NCI-H2029 (cell line): ENCODE data around the gene CDH18.

Experiments used
- DNase-seq: peaks from one replicate; lab custom pipeline; 2025; lab: John Stamatoyannopoulos, UW

Gene CDH18

GRCh38 chr5:19584131-19584530 lies 403.9 kb downstream of the CDH18 start:
- no peak for DNase-seq

GRCh38 chr5:19577882-19578281 lies 410.1 kb downstream of the CDH18 start:
- no peak for DNase-seq

GRCh38 chr5:19568004-19568403 lies 420.0 kb downstream of the CDH18 start:
- DNase-seq: no peak

- DNase-seq: no peak
Measured at GRCh38 chr5:19565466-19565865, 422.5 kb downstream of the CDH18 start.

GRCh38 chr5:19564036-19564435 lies 424.0 kb downstream of the CDH18 start:
- DNase-seq: peak; percentile 86

- no peak for DNase-seq
Measured at GRCh38 chr5:19555876-19556275, 432.1 kb downstream of the CDH18 start.

- no peak for DNase-seq
Measured at GRCh38 chr5:19555436-19555835, 432.6 kb downstream of the CDH18 start.

GRCh38 chr5:19554524-19554923 lies 433.5 kb downstream of the CDH18 start:
- no peak for DNase-seq

- DNase-seq: no peak
Measured at GRCh38 chr5:19547640-19548039, 440.4 kb downstream of the CDH18 start.

GRCh38 chr5:19546521-19546920 lies 441.5 kb downstream of the CDH18 start:
- no peak for DNase-seq

- no peak for DNase-seq
Measured at GRCh38 chr5:19538607-19539006, 449.4 kb downstream of the CDH18 start.

- no peak for DNase-seq
Measured at GRCh38 chr5:19536387-19536786, 451.6 kb downstream of the CDH18 start.

- no peak for DNase-seq
Measured at GRCh38 chr5:19534751-19535150, 453.2 kb downstream of the CDH18 start.

GRCh38 chr5:19532936-19533335 lies 455.1 kb downstream of the CDH18 start:
- no peak for DNase-seq

- DNase-seq: peak; percentile 41
Measured at GRCh38 chr5:19531374-19531952, 456.5 kb downstream of the CDH18 start.

- no peak for DNase-seq
Measured at GRCh38 chr5:19519448-19519847, 468.6 kb downstream of the CDH18 start.

GRCh38 chr5:19498852-19499251 lies 489.1 kb downstream of the CDH18 start:
- DNase-seq: no peak

- no peak for DNase-seq
Measured at GRCh38 chr5:19497229-19497815, 490.7 kb downstream of the CDH18 start.

GRCh38 chr5:19496056-19496455 lies 491.9 kb downstream of the CDH18 start:
- DNase-seq: no peak

- DNase-seq: no peak
Measured at GRCh38 chr5:19492861-19493260, 495.1 kb downstream of the CDH18 start.

GRCh38 chr5:19488786-19489185 lies 499.2 kb downstream of the CDH18 start:
- no peak for DNase-seq

- DNase-seq: no peak
Measured at GRCh38 chr5:19487480-19487879, 500.5 kb downstream of the CDH18 start.

GRCh38 chr5:19479562-19479961 lies 508.4 kb downstream of the CDH18 start:
- DNase-seq: no peak

- no peak for DNase-seq
Measured at GRCh38 chr5:19462019-19462418, 526.0 kb downstream of the CDH18 start.
